HepG2 (cell line): Measurements from ENCODE around the gene DDX60.

Experiments used
- CTCF ChIP-seq: sonication (generic); formaldehyde crosslinking; IDR thresholded peaks from 2 replicates; pipeline ENCODE4 v1.5.0; 2020; ENCODE audit warnings: mild to moderate bottlenecking, missing genetic modification reagents, moderate library complexity
- JUND ChIP-seq: sonication (generic); formaldehyde crosslinking; IDR thresholded peaks from 2 replicates; pipeline ENCODE4 v1.8.0; 2022; ENCODE audit warnings: mild to moderate bottlenecking, missing genetic modification reagents
- MAFK ChIP-seq, 2 experiments: IDR thresholded peaks in 1 of 2; conservative IDR thresholded peaks in 1 of 2; 2 replicates each; pipeline ENCODE4 v1.6.1; 2011; ENCODE audit warnings: improper control_type of control experiment in 2 of 2, low read length in 2 of 2
- NFKB2 ChIP-seq: sonication (generic); formaldehyde crosslinking; IDR thresholded peaks from 2 replicates; pipeline ENCODE4 v1.4.0; 2020; ENCODE audit warnings: missing genetic modification reagents, borderline replicate concordance
- RFX5 ChIP-seq: IDR thresholded peaks from 2 replicates; pipeline ENCODE4 v1.6.1; 2011; ENCODE audit warnings: low read depth, low read length, improper control_type of control experiment
- ZHX1 ChIP-seq: sonication (generic); formaldehyde crosslinking; IDR thresholded peaks from 2 replicates; pipeline ENCODE4 v1.8.1; 2022; ENCODE audit warnings: low read depth, mild to moderate bottlenecking, missing genetic modification reagents
- ZNF12 ChIP-seq: sonication (generic); formaldehyde crosslinking; IDR thresholded peaks from 2 replicates; pipeline ENCODE4 v1.5.0; 2020; ENCODE audit warnings: missing genetic modification reagents
- ZNF230 ChIP-seq: sonication (generic); formaldehyde crosslinking; IDR thresholded peaks from 2 replicates; pipeline ENCODE4 v1.4.0; 2020; ENCODE audit warnings: mild to moderate bottlenecking, missing genetic modification reagents
- ZNF329 ChIP-seq: sonication (generic); formaldehyde crosslinking; IDR thresholded peaks from 2 replicates; pipeline ENCODE4 v1.9.0; 2021; ENCODE audit warnings: low read depth, mild to moderate bottlenecking, missing genetic modification reagents
- ZNF737 ChIP-seq: sonication (generic); formaldehyde crosslinking; IDR thresholded peaks from 2 replicates; pipeline ENCODE4 v1.5.0; 2020; ENCODE audit warnings: missing genetic modification reagents, mild to moderate bottlenecking, borderline replicate concordance

GRCh38 chr4:168203233-168203911 lies 115.2 kb downstream of the DDX60 start:
- TF ChIP-seq ZNF12 (CRISPR knock-in tag) (no peak), CTCF (CRISPR knock-in tag) (no peak), ZNF230 (CRISPR knock-in tag) (no peak), ZNF329 (CRISPR knock-in tag) (no peak), RFX5 (no peak), ZNF737 (CRISPR knock-in tag) (no peak), MAFK (conservative IDR thresholded peaks at IDR 0.05 in 1 of 2, IDR thresholded peaks at IDR 0.05 in 1 of 2; ENCODE audit: low read length in 2 of 2) (no peak), ZHX1 (CRISPR knock-in tag) (no peak), NFKB2 (CRISPR knock-in tag) (no peak), JUND (CRISPR knock-in tag) (no peak)
